H1 (cell line): Measurements from ENCODE around the gene MYL7. TPM values are rescaled to one million over a fixed set of nuclear protein-coding genes. Genes with fewer than 3 reads are reported as not detected.

Source experiments
- ATF2 ChIP-seq: IDR thresholded peaks from 2 replicates; pipeline ENCODE4 v1.6.1; 2012; ENCODE audit warnings: low read length, inconsistent platforms
- CHD1 ChIP-seq: IDR thresholded peaks from 2 replicates; pipeline ENCODE4 v1.6.1; 2012; ENCODE audit warnings: low read depth, low read length, improper control_type of control experiment
- JUN ChIP-seq: IDR thresholded peaks from 2 replicates; pipeline ENCODE4 v1.6.1; 2011; ENCODE audit warnings: low read depth, mild to moderate bottlenecking, improper control_type of control experiment, low read length
- SIX5 ChIP-seq: IDR thresholded peaks from 2 replicates; pipeline ENCODE4 v1.6.1; 2011; ENCODE audit warnings: mild to moderate bottlenecking, low read depth, low read length
- SP2 ChIP-seq: IDR thresholded peaks from 2 replicates; pipeline ENCODE4 v1.6.1; 2012; ENCODE audit warnings: mild to moderate bottlenecking, low read length, inconsistent platforms
- polyA plus RNA-seq, 7 experiments: library from polyadenylated mRNA; depleted of rRNA in 3 of 7; stranded (reverse) in 5 of 7; unstranded in 2 of 7; fragments of >200 nt in 5 of 7; fragments of 200-250 nt in 2 of 7; gene quantifications; 1 replicate in 5 of 7; 2 replicates in 1 of 7; 4 replicates in 1 of 7; pipeline versions ENCODE4 v1.2.1 to v1.2.3, GENCODE V29; 2011 to 2013; ENCODE audit warnings: missing spikeins in 2 of 7, mixed read lengths in 2 of 7
- small RNA-seq: library from polyadenylated mRNA; stranded (forward); fragments of <200 nt; extraction: miRNeasy Mini kit (QIAGEN cat#:217004); gene quantifications from one replicate; pipeline ENCODE3, GENCODE V24; 2013; ENCODE audit not compliant: insufficient read depth
- total RNA-seq: library from RNA; stranded (reverse); fragmentation: NEBNext Ultra II Directional; extraction: Animal tissue kit (Norgen Biotek cat#: 25700); gene quantifications from 2 replicates; pipeline ENCODE4 v1.2.1, GENCODE V29; 2021

The MYL7 gene
- total and polyA plus RNA-seq, 2 of the 8 experiments (the other 6 are each of a cell fraction or from before 2014, with no cell fraction given) = 3.3 to 3.4 TPM

GRCh38 chr7:44093102-44093641, 48.0 kb downstream of the MYL7 start (continued):
- TF ChIP-seq SIX5 (no peak), SP2 (no peak), ATF2 (no peak), JUN (no peak), CHD1 (no peak)
- TF ChIP-seq, all 59 proteins: peak for 0

Small RNA genes lying within 50 kb of the gene (small RNA-seq; reads per million reads assigned to genes)
- not detected for gene RNA5SP230

Other genes starting within 250 kb of the MYL7 start
- gene URGCP, start 234.7 kb downstream of the MYL7 start, total RNA-seq = 18.2 and 18.7 TPM in 2 replicates
- gene URGCP, start 234.7 kb downstream of the MYL7 start, polyA plus RNA-seq (2011; rRNA removed) = 9.0 and 10.7 TPM in 2 replicates
- gene UBE2D4, start 214.9 kb downstream of the MYL7 start, total RNA-seq = 3.4 and 5.2 TPM in 2 replicates
- gene UBE2D4, start 214.9 kb downstream of the MYL7 start, polyA plus RNA-seq (2011; rRNA removed) = 8.8 and 9.4 TPM in 2 replicates
- not detected in 2 replicates for gene SPDYE1, start 143.4 kb downstream of the MYL7 start, total RNA-seq
- not detected in 2 replicates for gene SPDYE1, start 143.4 kb downstream of the MYL7 start, polyA plus RNA-seq (2011; rRNA removed)
- gene DBNL, start 96.6 kb downstream of the MYL7 start, total RNA-seq = 30.9 and 32.1 TPM in 2 replicates
- gene DBNL, start 96.6 kb downstream of the MYL7 start, polyA plus RNA-seq (2011; rRNA removed) = 56.6 and 63.1 TPM in 2 replicates
- 1.4 and 2.1 TPM in 2 replicates for gene PGAM2, start 75.8 kb downstream of the MYL7 start, total RNA-seq
- gene PGAM2, start 75.8 kb downstream of the MYL7 start, polyA plus RNA-seq (2011; rRNA removed) = 2.9 and 4.3 TPM in 2 replicates
- 14.5 and 14.9 TPM in 2 replicates for gene POLM, start 58.8 kb downstream of the MYL7 start, total RNA-seq
- 12.0 and 20.4 TPM in 2 replicates for gene POLM, start 58.8 kb downstream of the MYL7 start, polyA plus RNA-seq (2011; rRNA removed)
- 39.4 and 41.2 TPM in 2 replicates for gene AEBP1, start 37.0 kb downstream of the MYL7 start, total RNA-seq
- gene AEBP1, start 37.0 kb downstream of the MYL7 start, polyA plus RNA-seq (2011; rRNA removed) = 10.4 and 18.4 TPM in 2 replicates
- 148 TPM in 2 replicates for gene POLD2, start 17.8 kb downstream of the MYL7 start, total RNA-seq
- gene POLD2, start 17.8 kb downstream of the MYL7 start, polyA plus RNA-seq (2011; rRNA removed) = 214 and 289 TPM in 2 replicates
- gene GCK, start 48.1 kb upstream of the MYL7 start, total RNA-seq = 4.1 and 4.9 TPM in 2 replicates
- 2.4 and 4.3 TPM in 2 replicates for gene GCK, start 48.1 kb upstream of the MYL7 start, polyA plus RNA-seq (2011; rRNA removed)
- gene YKT6, start 59.6 kb upstream of the MYL7 start, total RNA-seq = 103 and 108 TPM in 2 replicates
- 75.3 and 86.9 TPM in 2 replicates for gene YKT6, start 59.6 kb upstream of the MYL7 start, polyA plus RNA-seq (2011; rRNA removed)
- gene CAMK2B, start 184.3 kb upstream of the MYL7 start, total RNA-seq = 0.15 and 0.17 TPM in 2 replicates
- gene CAMK2B, start 184.3 kb upstream of the MYL7 start, polyA plus RNA-seq (2011; rRNA removed) = 0.05 and 0.14 TPM in 2 replicates